SK-N-SH (cell line): ENCODE data around the gene MT1M.

Source experiments
- EP300 ChIP-seq, 2 experiments: IDR thresholded peaks; 2 replicates each; pipeline versions ENCODE4 v1.4.0 to v1.6.1; 2012; ENCODE audit warnings: borderline replicate concordance in 1 of 2, low read depth in 1 of 2, low read length in 1 of 2
- EZH2phosphoT487 ChIP-seq: fragments of 200-600 bp; sonication (generic); IDR thresholded peaks from 2 replicates; pipeline ENCODE4 v1.6.1; 2017; ENCODE audit warnings: low read depth, mixed run types, mild to moderate bottlenecking, antibody characterized with exemption, moderate library complexity, borderline replicate concordance
- FOXM1 ChIP-seq: IDR thresholded peaks from 2 replicates; pipeline ENCODE4 v1.4.0; 2012; ENCODE audit warnings: low read depth, mild to moderate bottlenecking
- MXI1 ChIP-seq: IDR thresholded peaks from 2 replicates; pipeline ENCODE4 v1.6.1; 2012; ENCODE audit warnings: mild to moderate bottlenecking, low read depth, low read length, improper control_type of control experiment
- NFIC ChIP-seq: IDR thresholded peaks from 2 replicates; pipeline ENCODE4 v1.4.0; 2012; ENCODE audit warnings: borderline replicate concordance
- POLR2AphosphoS5 ChIP-seq: IDR thresholded peaks from 2 replicates; pipeline ENCODE4 v1.6.1; 2012; ENCODE audit warnings: low read depth, low read length
- RFX5 ChIP-seq: IDR thresholded peaks from 2 replicates; pipeline ENCODE4 v1.6.1; 2012; ENCODE audit warnings: mild to moderate bottlenecking, improper control_type of control experiment, low read length
- TF ChIP-seq, protein P1 (sequence below): fragments of 200-600 bp; sonication (generic); IDR thresholded peaks from 2 replicates; pipeline ENCODE4 v1.6.1; 2017; ENCODE audit warnings: antibody characterized with exemption, mild to moderate bottlenecking, moderate library complexity
- TF ChIP-seq, protein P2 (sequence below): IDR thresholded peaks from 2 replicates; pipeline ENCODE4 v1.4.0; 2012; ENCODE audit warnings: low read depth, borderline replicate concordance

DNA sequence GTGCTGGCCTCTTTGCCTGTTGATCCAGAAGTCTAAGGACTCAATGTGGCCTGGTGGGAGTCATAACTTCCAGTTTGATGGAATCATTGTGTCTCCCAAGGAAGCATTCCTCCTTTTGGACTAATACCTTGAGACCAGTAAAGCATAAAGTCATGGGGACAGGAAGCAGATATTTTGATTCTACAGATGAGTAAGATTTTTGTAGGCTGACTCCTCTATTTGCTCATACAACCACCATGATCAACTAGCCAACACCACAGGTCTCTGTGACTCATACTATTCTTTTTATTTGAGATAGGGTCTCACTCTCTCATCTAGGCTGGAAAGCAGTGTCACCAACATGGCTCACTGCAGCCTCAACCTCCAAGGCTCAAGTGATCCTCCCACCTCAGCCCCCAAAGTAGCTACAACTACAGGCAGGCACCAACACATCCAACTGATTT lies 17.9 kb upstream of the MT1M start:
- TF ChIP-seq, protein P1, sequence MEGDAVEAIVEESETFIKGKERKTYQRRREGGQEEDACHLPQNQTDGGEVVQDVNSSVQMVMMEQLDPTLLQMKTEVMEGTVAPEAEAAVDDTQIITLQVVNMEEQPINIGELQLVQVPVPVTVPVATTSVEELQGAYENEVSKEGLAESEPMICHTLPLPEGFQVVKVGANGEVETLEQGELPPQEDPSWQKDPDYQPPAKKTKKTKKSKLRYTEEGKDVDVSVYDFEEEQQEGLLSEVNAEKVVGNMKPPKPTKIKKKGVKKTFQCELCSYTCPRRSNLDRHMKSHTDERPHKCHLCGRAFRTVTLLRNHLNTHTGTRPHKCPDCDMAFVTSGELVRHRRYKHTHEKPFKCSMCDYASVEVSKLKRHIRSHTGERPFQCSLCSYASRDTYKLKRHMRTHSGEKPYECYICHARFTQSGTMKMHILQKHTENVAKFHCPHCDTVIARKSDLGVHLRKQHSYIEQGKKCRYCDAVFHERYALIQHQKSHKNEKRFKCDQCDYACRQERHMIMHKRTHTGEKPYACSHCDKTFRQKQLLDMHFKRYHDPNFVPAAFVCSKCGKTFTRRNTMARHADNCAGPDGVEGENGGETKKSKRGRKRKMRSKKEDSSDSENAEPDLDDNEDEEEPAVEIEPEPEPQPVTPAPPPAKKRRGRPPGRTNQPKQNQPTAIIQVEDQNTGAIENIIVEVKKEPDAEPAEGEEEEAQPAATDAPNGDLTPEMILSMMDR: no peak
- TF ChIP-seq FOXM1 (no peak), NFIC (no peak; the same call in 1 of the 2 replicates), RFX5 (no peak), EZH2phosphoT487 (no peak), MXI1 (no peak), POLR2AphosphoS5 (no peak), EP300 (IDR thresholded peaks at IDR 0.05; ENCODE audit: borderline replicate concordance in 1 of 2, low read depth in 1 of 2, low read length in 1 of 2) (peak in 1 of 2 experiments; percentile 38; a peak in 1 of 4 replicates)
- TF ChIP-seq, protein P2, sequence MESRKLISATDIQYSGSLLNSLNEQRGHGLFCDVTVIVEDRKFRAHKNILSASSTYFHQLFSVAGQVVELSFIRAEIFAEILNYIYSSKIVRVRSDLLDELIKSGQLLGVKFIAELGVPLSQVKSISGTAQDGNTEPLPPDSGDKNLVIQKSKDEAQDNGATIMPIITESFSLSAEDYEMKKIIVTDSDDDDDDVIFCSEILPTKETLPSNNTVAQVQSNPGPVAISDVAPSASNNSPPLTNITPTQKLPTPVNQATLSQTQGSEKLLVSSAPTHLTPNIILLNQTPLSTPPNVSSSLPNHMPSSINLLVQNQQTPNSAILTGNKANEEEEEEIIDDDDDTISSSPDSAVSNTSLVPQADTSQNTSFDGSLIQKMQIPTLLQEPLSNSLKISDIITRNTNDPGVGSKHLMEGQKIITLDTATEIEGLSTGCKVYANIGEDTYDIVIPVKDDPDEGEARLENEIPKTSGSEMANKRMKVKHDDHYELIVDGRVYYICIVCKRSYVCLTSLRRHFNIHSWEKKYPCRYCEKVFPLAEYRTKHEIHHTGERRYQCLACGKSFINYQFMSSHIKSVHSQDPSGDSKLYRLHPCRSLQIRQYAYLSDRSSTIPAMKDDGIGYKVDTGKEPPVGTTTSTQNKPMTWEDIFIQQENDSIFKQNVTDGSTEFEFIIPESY: no peak
